OCI-LY3 (cell line): Measurements from ENCODE around the gene UQCC2.

Experiments
- EZH2phosphoT487 ChIP-seq: fragments of 200-600 bp; shearing (Covaris generic); IDR thresholded peaks from 2 replicates; pipeline ENCODE4 v1.6.1; 2018; ENCODE audit warnings: antibody characterized with exemption, mixed run types, low read depth
- TF ChIP-seq, protein P1 (sequence below): fragments of 200-600, 300-600 bp; sonication (generic); IDR thresholded peaks from 2 replicates; pipeline ENCODE4 v1.5.1; 2014; ENCODE audit warnings: antibody characterized with exemption, low read length, low read depth

DNA sequence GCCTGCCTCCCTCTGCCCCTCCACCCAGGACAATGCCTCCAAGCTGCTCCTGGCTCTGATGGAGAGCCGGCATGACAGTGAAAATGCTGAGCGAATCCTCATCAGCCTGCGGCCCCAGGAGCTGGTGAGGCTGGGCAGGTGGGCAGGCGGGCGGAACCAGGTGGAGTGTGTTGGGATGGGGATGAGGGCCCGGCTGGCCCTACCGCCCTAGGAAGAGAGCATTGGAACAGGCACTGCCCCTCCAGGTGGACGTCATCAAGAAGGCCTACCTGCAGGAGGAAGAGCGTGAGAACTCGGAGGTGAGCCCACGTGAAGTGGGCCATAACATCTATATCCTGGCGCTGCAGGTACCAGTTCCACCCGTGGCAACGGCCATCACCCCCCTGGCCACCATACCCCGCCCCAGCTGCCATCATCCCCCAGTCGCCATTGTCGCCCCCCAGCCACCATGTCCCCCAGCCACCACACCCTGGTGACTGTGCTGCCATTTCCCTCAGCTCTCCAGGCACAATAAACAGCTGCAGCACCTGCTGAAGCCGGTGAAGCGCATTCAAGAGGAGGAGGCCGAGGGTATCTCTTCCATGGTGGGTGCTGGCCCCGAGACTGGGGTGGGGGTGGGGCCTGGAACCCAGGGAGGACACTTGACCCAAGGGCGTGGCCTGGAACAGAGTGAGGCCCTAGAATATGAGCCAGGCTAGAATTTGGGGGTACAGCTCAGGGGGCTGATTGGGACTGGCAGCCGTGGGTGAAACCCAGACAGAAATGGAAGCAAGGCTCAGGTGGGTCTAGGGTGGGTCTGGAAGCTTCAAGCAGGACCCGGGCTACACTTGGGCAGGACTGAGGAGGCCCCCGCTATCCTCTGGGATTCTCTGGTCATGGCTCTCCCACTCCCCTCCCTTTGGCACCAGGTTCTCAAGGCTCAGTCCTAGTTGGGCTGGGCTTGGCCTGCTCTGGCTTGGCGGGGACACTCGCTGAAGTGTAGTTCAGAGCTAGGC is 24.2 kb downstream of the UQCC2 start:
- no peak for TF ChIP-seq EZH2phosphoT487
- TF ChIP-seq, protein P1, sequence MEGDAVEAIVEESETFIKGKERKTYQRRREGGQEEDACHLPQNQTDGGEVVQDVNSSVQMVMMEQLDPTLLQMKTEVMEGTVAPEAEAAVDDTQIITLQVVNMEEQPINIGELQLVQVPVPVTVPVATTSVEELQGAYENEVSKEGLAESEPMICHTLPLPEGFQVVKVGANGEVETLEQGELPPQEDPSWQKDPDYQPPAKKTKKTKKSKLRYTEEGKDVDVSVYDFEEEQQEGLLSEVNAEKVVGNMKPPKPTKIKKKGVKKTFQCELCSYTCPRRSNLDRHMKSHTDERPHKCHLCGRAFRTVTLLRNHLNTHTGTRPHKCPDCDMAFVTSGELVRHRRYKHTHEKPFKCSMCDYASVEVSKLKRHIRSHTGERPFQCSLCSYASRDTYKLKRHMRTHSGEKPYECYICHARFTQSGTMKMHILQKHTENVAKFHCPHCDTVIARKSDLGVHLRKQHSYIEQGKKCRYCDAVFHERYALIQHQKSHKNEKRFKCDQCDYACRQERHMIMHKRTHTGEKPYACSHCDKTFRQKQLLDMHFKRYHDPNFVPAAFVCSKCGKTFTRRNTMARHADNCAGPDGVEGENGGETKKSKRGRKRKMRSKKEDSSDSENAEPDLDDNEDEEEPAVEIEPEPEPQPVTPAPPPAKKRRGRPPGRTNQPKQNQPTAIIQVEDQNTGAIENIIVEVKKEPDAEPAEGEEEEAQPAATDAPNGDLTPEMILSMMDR = no peak
